Fibroblast of upper back skin (primary cell): ENCODE results near the gene TANGO2.

Source experiments
- DNase-seq: peaks from one replicate; pipeline ENCODE4 v3.0.0-alpha.2; 2013

Gene TANGO2

GRCh38 chr22:20028855-20029549, 8.1 kb downstream of the TANGO2 start:
- DNase-seq: no peak

DNA sequence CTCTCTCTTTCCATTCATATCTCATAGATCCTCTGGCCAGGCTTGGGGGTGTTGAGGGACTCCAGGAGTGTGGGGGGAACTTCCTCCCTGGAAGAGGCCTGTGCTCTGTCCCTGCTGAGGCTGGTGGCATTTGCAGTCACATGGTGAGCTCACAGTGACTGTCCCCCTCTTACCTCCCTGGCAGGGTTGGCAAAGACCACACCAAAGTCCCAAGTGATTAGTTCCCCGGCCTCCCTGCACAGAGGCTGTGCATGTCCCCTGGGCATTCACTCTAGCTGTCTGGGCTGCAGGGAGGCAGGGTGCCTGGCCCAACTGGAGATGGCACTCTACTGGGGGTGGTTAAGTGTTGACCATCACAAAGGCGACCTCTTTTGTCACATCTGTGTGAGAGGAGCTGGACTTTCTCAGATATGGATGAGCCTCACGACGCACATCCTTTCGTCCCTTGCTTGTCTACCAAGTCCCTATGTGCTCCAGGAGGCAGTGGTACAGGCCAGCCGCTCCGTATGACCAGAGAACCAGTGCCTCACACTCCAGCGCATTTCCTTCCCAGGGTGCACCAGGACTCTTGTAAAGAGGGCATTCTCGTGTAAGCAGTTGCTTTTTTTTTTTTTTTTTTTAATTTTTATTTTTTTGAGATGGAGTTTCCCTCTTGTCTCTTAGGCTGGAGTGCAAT, 8.8 kb downstream of the TANGO2 start:
- no peak for DNase-seq

GRCh38 chr22:20031732-20032406, 11.0 kb downstream of the TANGO2 start:
- DNase-seq: no peak

DNA sequence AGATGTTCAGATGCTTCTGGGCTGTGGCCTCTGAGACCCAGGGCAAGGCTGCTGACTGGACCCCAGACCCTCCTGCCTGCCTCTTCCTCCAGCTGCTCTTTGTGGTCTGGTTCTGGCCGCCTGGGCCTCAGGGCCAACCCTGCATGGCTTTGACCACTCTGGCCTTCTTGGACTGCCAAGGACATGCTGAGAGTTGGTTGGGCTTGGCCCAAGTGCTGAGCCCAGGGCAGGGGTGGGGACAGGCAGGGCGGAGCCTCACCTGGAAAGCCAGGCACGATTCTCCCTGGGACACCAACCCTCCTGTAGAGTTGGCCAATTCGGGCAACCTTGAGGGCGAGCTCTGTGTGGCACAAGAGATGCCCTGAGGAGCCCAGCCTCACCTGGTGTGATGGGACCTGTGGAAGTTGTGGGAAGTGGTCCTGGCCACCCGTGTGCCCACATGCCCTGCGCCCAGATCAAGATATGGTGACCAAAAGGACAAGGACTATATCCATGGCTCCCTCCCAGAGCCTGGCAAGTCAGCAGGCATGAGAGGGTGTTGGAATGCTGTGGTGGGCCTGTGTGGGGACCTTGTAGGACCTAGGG, 11.6 kb downstream of the TANGO2 start:
- no peak for DNase-seq

GRCh38 chr22:20033045-20033706, 12.3 kb downstream of the TANGO2 start:
- no peak for DNase-seq

DNA sequence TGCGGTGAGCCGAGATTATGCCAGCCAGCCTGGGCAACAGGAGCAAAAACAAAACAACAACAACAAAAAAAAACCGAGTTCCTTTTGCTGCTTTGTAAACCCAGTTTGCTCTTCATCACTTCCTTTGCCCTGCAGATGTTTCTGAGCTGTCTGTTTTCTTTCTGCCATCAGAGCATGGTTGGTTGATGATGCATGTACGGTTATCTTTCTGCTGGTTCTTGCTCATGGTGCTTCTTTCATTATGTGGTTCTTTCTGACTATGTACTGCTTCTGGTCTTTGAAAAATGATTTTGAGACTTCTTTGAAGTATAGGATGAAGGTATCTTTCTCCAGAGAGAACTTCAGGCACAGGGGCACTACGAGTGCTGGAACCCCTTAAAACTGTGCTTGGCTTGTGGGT, 13.2 kb downstream of the TANGO2 start:
- no peak for DNase-seq

DNA sequence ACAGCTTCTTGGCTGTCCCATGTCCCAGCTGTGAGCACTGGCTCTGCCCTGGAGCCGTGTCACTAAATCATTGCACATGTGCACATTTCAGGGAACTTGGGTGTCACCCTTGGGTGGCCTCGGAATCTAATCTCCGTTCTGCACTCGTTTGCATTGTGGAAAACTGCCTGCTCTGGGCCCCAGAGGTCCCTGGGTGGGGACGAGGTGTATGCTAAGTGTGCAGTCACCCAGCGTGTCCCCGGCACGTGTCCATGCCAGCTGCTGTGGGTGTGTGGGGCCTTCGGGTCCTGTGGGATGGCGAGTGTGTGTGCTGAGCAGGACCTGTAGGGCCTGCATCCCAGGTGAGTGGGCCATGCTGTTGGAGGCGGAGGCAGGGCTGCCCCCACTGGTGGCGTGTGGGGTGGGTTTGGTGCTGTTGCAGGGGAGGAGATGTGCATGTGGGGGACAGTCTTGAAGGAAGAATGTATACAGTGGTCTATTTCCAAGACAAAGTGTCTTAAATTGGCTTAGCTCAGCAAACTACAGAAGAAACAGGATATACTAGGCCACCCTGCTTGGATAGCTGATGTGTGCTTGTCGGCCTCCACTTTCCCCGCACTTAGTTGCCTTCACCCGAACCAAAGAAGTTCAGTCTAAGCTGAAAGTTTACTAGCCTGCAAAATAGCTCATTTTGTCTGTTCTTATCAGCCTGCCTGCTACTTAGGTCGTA, 14.6 kb downstream of the TANGO2 start:
- DNase-seq: no peak

- no peak for DNase-seq
These were observed 15.2 kb downstream of the TANGO2 start for GRCh38 chr22:20036084-20036482.

GRCh38 chr22:20036535-20037392, 15.9 kb downstream of the TANGO2 start:
- no peak for DNase-seq

GRCh38 chr22:20037419-20037818, 16.5 kb downstream of the TANGO2 start:
- DNase-seq: no peak

GRCh38 chr22:20038574-20038973, 17.7 kb downstream of the TANGO2 start:
- no peak for DNase-seq

DNA sequence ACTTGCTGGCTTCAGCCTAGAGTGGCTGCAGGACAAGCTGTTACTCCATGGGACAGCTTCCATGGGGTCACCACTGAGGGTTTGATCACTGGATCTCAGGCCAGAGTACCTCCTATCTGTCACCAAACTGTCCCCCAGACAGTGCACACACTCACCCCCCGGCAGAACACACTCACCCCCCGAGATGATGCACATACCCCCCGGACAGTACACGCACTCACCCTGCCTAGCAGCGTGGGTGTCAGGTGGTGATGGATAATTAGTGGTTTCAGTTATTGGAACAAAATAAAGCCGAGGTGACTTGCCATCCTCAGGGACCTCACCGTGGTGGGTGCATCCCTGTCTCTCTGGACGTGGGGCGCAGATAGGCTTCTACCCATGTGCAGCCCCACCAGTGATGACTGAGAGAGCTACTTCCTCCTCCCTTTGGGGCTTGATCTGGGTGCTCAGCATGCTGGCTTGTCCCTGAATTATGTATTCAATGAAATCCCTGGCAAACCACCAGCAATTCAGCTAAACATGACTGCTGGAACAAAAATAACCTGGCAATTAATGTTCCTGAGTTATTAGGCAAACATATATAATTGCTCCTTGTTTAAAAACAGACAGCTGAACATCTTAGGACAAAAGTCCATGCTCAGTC, 18.9 kb downstream of the TANGO2 start:
- no peak for DNase-seq

DNA sequence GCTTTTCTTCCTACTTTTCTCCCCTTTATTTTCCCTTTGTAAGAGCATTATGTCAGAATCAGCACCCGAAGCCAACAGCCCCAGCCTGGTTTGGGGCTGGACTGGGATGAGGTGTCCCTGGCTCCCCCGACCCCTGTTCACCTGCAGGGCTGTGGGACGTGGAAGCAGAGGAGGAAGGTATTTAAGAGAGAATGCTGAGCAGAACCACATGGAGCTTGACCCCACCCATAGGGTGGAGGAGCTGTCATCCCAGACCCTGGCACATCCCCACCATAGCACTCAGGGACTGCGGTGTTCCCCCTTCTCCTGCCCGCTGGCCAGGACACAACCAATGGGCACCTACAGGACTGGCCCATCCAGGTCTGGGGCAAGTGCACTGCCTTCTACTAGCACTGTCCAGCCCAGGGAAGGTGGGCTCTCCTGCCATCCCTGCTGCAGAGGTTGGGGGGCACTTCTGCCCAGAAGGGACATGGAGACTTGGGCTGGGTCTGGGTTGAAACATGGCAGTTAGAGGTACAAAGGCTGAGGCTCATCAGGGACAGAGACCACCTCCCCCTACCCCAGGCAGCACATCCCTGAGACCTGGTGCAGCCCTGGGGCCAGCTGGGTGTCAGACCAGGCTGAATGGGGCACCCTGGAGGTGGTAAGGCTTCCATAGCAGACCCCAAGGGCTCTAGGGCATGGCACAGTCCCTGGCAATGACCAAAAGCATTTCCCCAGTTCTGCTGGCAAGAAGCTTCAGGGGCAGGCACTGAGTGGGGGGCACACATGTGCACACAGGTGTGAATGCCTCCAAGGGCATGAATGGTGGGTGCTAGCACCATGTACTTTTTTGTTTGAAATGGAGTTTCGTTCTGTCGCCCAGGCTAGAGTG, 19.7 kb downstream of the TANGO2 start:
- no peak for DNase-seq

- DNase-seq: no peak
These were observed 22.4 kb downstream of the TANGO2 start for GRCh38 chr22:20043057-20043996.

- DNase-seq: no peak
These were observed 23.1 kb downstream of the TANGO2 start for GRCh38 chr22:20043997-20044342.

GRCh38 chr22:20044495-20045151, 23.7 kb downstream of the TANGO2 start:
- no peak for DNase-seq

- DNase-seq: no peak
These were observed 25.8 kb downstream of the TANGO2 start for GRCh38 chr22:20046730-20047129.

- DNase-seq: no peak
These were observed 31.0 kb downstream of the TANGO2 start for GRCh38 chr22:20051927-20052308.
